RWPE2 (cell line): Measurements from ENCODE around the gene GON4L.
"Not testable (repeated sequence)": the region's sequence is repeated elsewhere in the genome, so short reads cannot be mapped to it uniquely, and the experiment has no call there.

Source experiments
- ATAC-seq: fragments of 200-7000 bp; cut with Tn5 transposase; 3 replicates; pipeline ENCODE4 v1.9.1; 2021; ENCODE audit warnings: low read depth
- DNase-seq: peaks from one replicate; pipeline ENCODE4 v3.0.0-alpha.2; 2020; ENCODE audit warnings: low spot score
- H3K27ac ChIP-seq: fragments of 450-650 bp; 2 replicates; pipeline ENCODE4 v1.5.1; 2017; ENCODE audit warnings: mild to moderate bottlenecking; ENCODE audit not compliant: poor library complexity, severe bottlenecking
- H3K27me3 ChIP-seq: fragments of 250-450 bp; sonication (Bioruptor Pico); 2 replicates; pipeline ENCODE4 v1.5.1; 2021; ENCODE audit warnings: mild to moderate bottlenecking, moderate library complexity; ENCODE audit not compliant: insufficient read depth, poor library complexity, severe bottlenecking
- H3K36me3 ChIP-seq: fragments of 250-450 bp; sonication (Bioruptor Pico); 2 replicates; pipeline ENCODE4 v1.5.1; 2020; ENCODE audit warnings: low read depth, mild to moderate bottlenecking, moderate library complexity
- H3K4me1 ChIP-seq: fragments of 250-450 bp; sonication (Bioruptor Pico); 2 replicates; pipeline ENCODE4 v1.5.1; 2021; ENCODE audit warnings: mild to moderate bottlenecking, moderate library complexity; ENCODE audit not compliant: insufficient read depth, poor library complexity, severe bottlenecking
- H3K4me3 ChIP-seq: fragments of 250-450 bp; sonication (Bioruptor Pico); 2 replicates; pipeline ENCODE4 v1.5.1; 2021; ENCODE audit warnings: mild to moderate bottlenecking, moderate library complexity; ENCODE audit not compliant: severe bottlenecking
- H3K9me3 ChIP-seq: fragments of 250-450 bp; sonication (Bioruptor Pico); 2 replicates; pipeline ENCODE4 v1.5.1; 2021; ENCODE audit warnings: mild to moderate bottlenecking, moderate library complexity; ENCODE audit not compliant: severe bottlenecking
- TF ChIP-seq, protein P1 (sequence below): fragments of 450-650 bp; IDR thresholded peaks from one replicate; pipeline ENCODE4 v1.5.1; 2017; ENCODE audit warnings: mild to moderate bottlenecking, moderate library complexity; ENCODE audit not compliant: poor library complexity, severe bottlenecking

GON4L gene

DNA sequence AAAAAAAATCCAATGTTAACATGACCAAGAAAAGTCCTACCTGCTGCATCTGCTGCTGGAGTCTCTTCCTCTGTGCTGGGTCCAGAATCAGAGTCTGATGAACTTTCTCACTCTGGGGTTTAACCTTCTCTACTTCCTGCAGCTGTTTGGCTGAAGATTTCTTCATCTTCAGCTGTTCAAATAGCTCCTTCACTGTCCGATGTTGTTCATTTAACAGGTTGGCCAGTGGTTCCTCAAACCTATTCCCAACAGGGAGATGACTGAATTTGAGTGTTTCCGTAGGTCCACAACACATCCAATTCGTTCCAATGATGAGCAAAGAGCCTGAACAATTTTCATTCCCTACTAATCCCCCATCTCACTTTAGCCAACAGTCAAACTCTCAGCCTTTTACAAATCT lies 79.4 kb downstream of the GON4L start:
- Histone ChIP-seq H3K27ac (no peak overlapping the region), H3K4me3 (no peak overlapping the region), H3K4me1 (no peaks in the 10 kb centered on the region), H3K36me3 (peaks cover 66% of the 10 kb centered on the region), H3K27me3 (no peaks in the 10 kb centered on the region), H3K9me3 (no peaks in the 10 kb centered on the region)
- TF ChIP-seq, protein P1, sequence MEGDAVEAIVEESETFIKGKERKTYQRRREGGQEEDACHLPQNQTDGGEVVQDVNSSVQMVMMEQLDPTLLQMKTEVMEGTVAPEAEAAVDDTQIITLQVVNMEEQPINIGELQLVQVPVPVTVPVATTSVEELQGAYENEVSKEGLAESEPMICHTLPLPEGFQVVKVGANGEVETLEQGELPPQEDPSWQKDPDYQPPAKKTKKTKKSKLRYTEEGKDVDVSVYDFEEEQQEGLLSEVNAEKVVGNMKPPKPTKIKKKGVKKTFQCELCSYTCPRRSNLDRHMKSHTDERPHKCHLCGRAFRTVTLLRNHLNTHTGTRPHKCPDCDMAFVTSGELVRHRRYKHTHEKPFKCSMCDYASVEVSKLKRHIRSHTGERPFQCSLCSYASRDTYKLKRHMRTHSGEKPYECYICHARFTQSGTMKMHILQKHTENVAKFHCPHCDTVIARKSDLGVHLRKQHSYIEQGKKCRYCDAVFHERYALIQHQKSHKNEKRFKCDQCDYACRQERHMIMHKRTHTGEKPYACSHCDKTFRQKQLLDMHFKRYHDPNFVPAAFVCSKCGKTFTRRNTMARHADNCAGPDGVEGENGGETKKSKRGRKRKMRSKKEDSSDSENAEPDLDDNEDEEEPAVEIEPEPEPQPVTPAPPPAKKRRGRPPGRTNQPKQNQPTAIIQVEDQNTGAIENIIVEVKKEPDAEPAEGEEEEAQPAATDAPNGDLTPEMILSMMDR = no peak
- DNase-seq (no peak), ATAC-seq (no peak)

GRCh38 chr1:155776414-155776813 lies 80.6 kb downstream of the GON4L start:
- no peak overlapping the region for H3K4me3 ChIP-seq
- no peaks in the 10 kb centered on the region for H3K9me3 ChIP-seq
- no peak; the same call in 2 of the 3 replicates for ATAC-seq

GRCh38 chr1:155773221-155773620 lies 83.8 kb downstream of the GON4L start:
- H3K36me3 ChIP-seq = peaks cover 81% of the 10 kb centered on the region

More at GRCh38 chr1:155776414-155776813, 80.6 kb downstream of the GON4L start:
- no peaks in the 10 kb centered on the region for H3K4me1 ChIP-seq
- peak overlapping the region; percentile 6 for H3K27ac ChIP-seq
- TF ChIP-seq, protein P1 = no peak
- H3K36me3 ChIP-seq = peaks cover 70% of the 10 kb centered on the region
- DNase-seq = no peak
- H3K27me3 ChIP-seq = no peaks in the 10 kb centered on the region

GRCh38 chr1:155769257-155769656 lies 87.8 kb downstream of the GON4L start:
- ATAC-seq = no peak
- peaks cover 70% of the 10 kb centered on the region for H3K36me3 ChIP-seq
- H3K4me1 ChIP-seq = no peaks in the 10 kb centered on the region

More at GRCh38 chr1:155773221-155773620, 83.8 kb downstream of the GON4L start:
- no peak for ATAC-seq
- Histone ChIP-seq H3K9me3 (no peaks in the 10 kb centered on the region), H3K27ac (no peak overlapping the region), H3K4me1 (no peaks in the 10 kb centered on the region), H3K27me3 (no peaks in the 10 kb centered on the region), H3K4me3 (no peak overlapping the region)
- TF ChIP-seq, protein P1 = no peak
- no peak for DNase-seq

GRCh38 chr1:155767399-155767989 lies 89.5 kb downstream of the GON4L start:
- not testable (repeated sequence) for H3K4me3 ChIP-seq, H3K27me3 ChIP-seq, H3K27ac ChIP-seq, DNase-seq, ATAC-seq, H3K9me3 ChIP-seq
- Histone ChIP-seq H3K36me3 (peaks cover 63% of the 10 kb centered on the region), H3K4me1 (peaks cover 13% of the 10 kb centered on the region)

More at GRCh38 chr1:155769257-155769656, 87.8 kb downstream of the GON4L start:
- Histone ChIP-seq H3K4me3 (no peak overlapping the region), H3K27me3 (no peaks in the 10 kb centered on the region), H3K27ac (no peak overlapping the region), H3K9me3 (no peaks in the 10 kb centered on the region)
- DNase-seq = no peak
- TF ChIP-seq, protein P1 = no peak

GRCh38 chr1:155763989-155764388 lies 93.0 kb downstream of the GON4L start:
- DNase-seq, H3K27me3 ChIP-seq, ATAC-seq, H3K9me3 ChIP-seq, H3K4me3 ChIP-seq: not testable (repeated sequence)
- H3K27ac ChIP-seq = peak overlapping the region; percentile 90
- H3K4me1 ChIP-seq = peaks cover 35% of the 10 kb centered on the region
- peaks cover 55% of the 10 kb centered on the region for H3K36me3 ChIP-seq

GRCh38 chr1:155763090-155763815 lies 93.8 kb downstream of the GON4L start:
- not testable (repeated sequence) for H3K4me3 ChIP-seq, H3K27me3 ChIP-seq, H3K9me3 ChIP-seq
- peaks cover 57% of the 10 kb centered on the region for H3K36me3 ChIP-seq
- DNase-seq (peak; percentile 81), ATAC-seq (peak; percentile 89)
- peak overlapping the region; percentile 90 for H3K27ac ChIP-seq
- H3K4me1 ChIP-seq = peaks cover 35% of the 10 kb centered on the region
